Measurements from ENCODE around the gene C16orf74.

GRCh38 chr16:85755929-85756768, 5.3 kb upstream of the C16orf74 start:
- TF ChIP-seq CTCF (IDR thresholded peaks at IDR 0.05; ENCODE audit: low read depth, low read length) = no peak
- no peak for TF ChIP-seq POLR2A (IDR thresholded peaks at IDR 0.05; ENCODE audit: extremely low read depth, insufficient read length)
- TF ChIP-seq MAX (IDR thresholded peaks at IDR 0.05; ENCODE audit: low read depth, low read length) = no peak

All from NB4 (cell line).